AG04449 (cell line): ENCODE results near the gene SYTL1.
A peak's percentile ranks its signal among the peaks of the same experiment; 100 is the strongest.

Experiments
- CTCF ChIA-PET: fragments of 350-600 bp; formaldehyde crosslinking; extraction: SDS; loops from one replicate; lab custom pipeline; 2021; ENCODE audit warnings: antibody characterized with exemption; lab: Yijun Ruan, JAX
- POLR2A ChIA-PET: fragments of 400-600, 350-600 bp; formaldehyde crosslinking; extraction: SDS; loops from one replicate; lab custom pipeline; 2020; ENCODE audit warnings: antibody characterized with exemption, inconsistent platforms; lab: Yijun Ruan, JAX
- DNase-seq: peaks from one replicate; pipeline ENCODE4 v3.0.0-alpha.2; 2010; ENCODE audit warnings: low read depth, low spot score
- H3K4me3 ChIP-seq: 2 replicates; pipeline ENCODE4 v1.5.1; 2011; ENCODE audit warnings: low read depth, mild to moderate bottlenecking, control low read depth, low read length
- TF ChIP-seq, protein P1 (sequence below): IDR thresholded peaks from one replicate; pipeline ENCODE4 v1.5.1; 2011; ENCODE audit warnings: mild to moderate bottlenecking, moderate library complexity, low read length, control low read depth, inconsistent platforms; ENCODE audit not compliant: insufficient read depth; ENCODE audit errors: missing control alignments

The SYTL1 gene

DNA sequence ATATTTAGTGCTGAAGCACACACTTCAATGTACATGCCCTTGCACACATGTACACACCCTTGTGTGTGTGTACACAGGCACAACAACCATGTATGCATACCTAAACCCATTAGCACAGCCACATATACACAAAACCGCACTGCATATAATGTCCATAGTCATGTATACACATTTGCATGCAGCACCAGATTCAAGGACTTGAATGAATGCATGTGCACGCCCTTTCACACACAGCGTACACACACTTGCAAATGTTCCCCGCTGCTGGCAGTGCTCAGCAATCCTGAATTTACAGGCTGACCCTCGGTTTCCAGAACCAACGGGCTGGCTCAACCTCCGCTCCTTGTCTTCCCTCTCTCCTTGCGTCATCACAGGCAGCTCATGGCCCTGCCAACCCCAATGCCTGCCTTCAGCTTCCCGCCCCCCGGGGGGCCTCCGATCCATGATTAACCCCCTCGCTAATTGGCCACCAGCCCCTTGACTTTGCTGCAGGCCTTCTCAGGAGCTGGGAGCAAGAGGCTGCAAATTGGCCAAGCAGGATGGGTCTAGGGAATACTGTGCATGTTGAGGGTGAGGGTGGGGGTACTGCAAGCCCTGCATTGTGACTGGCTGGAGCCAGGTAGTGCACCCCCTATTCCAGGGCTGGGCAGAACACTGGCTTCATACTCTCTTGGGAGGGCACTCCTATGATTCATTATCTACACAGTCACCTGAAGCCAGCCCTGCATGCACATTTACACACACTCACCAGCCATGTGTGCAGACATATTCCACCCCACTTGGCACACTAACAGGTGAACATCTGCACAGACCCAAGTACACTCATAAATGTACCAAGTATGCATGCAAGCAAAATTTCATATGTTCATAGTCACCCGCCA is 58.5 kb downstream of the SYTL1 start:
- ChIA-PET CTCF (interaction anchor here (1.0 to 15.7 kb wide), 6 partner anchors 10 to 263 kb away, joined by 3 to 671 read pairs (median 6); partner anchors contain the start of gene AHDC1), POLR2A (no interaction called here)
- H3K4me3 ChIP-seq, result no peak overlapping the region
- TF ChIP-seq, protein P1, sequence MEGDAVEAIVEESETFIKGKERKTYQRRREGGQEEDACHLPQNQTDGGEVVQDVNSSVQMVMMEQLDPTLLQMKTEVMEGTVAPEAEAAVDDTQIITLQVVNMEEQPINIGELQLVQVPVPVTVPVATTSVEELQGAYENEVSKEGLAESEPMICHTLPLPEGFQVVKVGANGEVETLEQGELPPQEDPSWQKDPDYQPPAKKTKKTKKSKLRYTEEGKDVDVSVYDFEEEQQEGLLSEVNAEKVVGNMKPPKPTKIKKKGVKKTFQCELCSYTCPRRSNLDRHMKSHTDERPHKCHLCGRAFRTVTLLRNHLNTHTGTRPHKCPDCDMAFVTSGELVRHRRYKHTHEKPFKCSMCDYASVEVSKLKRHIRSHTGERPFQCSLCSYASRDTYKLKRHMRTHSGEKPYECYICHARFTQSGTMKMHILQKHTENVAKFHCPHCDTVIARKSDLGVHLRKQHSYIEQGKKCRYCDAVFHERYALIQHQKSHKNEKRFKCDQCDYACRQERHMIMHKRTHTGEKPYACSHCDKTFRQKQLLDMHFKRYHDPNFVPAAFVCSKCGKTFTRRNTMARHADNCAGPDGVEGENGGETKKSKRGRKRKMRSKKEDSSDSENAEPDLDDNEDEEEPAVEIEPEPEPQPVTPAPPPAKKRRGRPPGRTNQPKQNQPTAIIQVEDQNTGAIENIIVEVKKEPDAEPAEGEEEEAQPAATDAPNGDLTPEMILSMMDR, result no peak
- DNase-seq, result no peak

DNA sequence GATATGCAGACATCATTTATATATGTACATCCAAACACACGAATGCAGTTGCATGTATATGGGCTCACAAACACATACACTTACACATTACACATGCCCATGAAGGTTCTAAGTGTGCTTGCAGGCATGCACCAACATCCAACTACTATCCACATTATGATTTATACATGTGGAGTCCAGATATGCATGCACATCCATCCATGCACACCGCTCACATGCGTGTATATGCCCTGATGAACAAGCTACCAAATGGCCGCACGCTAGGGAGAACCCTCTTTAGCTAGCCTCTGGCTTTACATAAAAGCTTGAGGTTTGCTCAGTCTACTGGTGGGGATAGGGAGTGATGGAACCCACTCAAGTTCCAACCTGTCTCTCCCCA is 59.1 kb downstream of the SYTL1 start:
- TF ChIP-seq, protein P1, result no peak
- no peak overlapping the region for H3K4me3 ChIP-seq
- CTCF ChIA-PET, result interaction anchor here (1.0 to 15.7 kb wide), 4 partner anchors 15 to 207 kb away, joined by 3 to 671 read pairs (median 132); partner anchors contain the start of gene AHDC1
- POLR2A ChIA-PET, result no interaction called here
- no peak for DNase-seq

DNA sequence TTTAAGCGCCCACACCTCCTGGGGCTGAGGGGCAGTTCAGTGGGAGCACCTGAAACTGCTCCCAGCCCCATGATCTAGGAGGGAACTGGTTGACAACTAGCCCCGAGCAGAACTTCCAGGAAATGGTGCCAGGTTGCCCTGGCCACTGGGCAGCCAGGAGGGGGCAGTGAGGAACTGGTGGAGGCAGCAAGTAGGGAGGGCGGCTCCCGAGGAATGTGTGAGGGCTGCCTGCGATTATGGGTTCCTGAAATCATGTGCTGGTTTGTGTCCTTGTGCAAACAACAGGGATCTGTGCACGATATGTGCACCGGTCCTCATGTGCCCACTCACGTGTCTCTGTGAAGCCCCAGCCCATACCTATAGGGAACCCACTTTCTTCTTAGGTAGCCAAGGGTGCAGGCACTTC is 60.5 kb downstream of the SYTL1 start:
- POLR2A ChIA-PET, result no interaction called here
- H3K4me3 ChIP-seq, result no peak overlapping the region
- no peak for DNase-seq
- CTCF ChIA-PET, result interaction anchor here (0.9 to 15.7 kb wide), 17 partner anchors 8 to 264 kb away, joined by 3 to 671 read pairs (median 6); partner anchors contain the start of genes AHDC1 and WASF2
- TF ChIP-seq, protein P1, result peak; percentile 81

DNA sequence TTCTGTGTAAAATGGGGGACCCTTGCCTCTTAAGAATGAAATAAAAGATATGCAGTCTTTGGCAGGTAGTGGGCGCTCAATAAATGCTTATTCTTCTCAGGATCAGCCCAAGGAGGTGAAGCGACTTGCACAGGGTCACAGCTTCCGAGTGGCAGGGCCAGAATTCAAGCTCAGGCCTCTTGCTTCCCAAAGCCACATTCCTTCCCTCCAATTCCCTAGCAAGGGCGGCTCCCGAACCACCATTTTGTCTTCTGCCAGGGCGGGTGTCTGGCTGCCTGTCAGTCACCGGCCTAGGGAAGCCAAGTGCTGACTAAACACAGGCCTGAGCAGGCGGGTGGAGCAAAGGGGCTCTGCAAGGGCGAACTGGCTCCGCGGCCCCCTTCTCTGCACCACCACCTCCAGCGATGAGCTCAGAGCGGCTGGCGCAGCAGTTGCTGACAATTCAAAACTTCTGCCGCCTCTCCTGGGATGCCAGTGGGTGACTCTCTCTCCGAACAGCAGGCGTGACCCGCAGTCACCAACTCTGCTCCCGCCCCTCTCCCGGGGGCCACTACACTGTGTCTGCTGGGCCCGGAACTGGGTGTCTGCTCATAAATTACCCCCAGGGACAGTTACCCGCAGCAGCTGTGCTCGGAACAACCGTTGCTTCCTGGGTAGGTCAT is 61.4 kb downstream of the SYTL1 start:
- TF ChIP-seq, protein P1, result peak; percentile 7
- no peak for DNase-seq
- ChIA-PET POLR2A (interaction anchor here (0.6 kb wide), 1 partner anchor 201 kb away, joined by 3 read pairs; the partner anchor contains the start of gene AHDC1), CTCF (interaction anchor here (1.0 to 15.7 kb wide), 15 partner anchors 9 to 263 kb away, joined by 3 to 671 read pairs (median 6); partner anchors contain the start of genes AHDC1 and WASF2)
- no peak overlapping the region for H3K4me3 ChIP-seq
